T-helper 1 cell treated with Interleukin-12 subunit alpha and Interleukin-12 subunit beta and Interleukin-4 antibody, amounts not matched to agents 30 μg/mL and 1 μg/mL, for 36 hours (primary cell): ENCODE measurements around the gene OPHN1.
"Not testable (repeated sequence)": the region's sequence is repeated elsewhere in the genome, so short reads cannot be mapped to it uniquely, and the experiment has no call there.

Experiments used
- H3K27ac Mint-ChIP-seq: one replicate; pipeline ENCODE4 v1.8.0; 2021; ENCODE audit warnings: mild to moderate bottlenecking, mixed read lengths
- H3K27me3 Mint-ChIP-seq: one replicate; pipeline ENCODE4 v1.8.0; 2021; ENCODE audit warnings: low read depth, mixed read lengths
- H3K36me3 Mint-ChIP-seq: one replicate; pipeline ENCODE4 v1.8.0; 2021; ENCODE audit warnings: low read depth, mixed read lengths
- H3K4me1 Mint-ChIP-seq: one replicate; pipeline ENCODE4 v1.8.0; 2021; ENCODE audit warnings: low read depth, mixed read lengths
- H3K4me3 Mint-ChIP-seq: one replicate; pipeline ENCODE4 v1.8.0; 2021; ENCODE audit warnings: mild to moderate bottlenecking, moderate library complexity, mixed read lengths
- H3K9me3 Mint-ChIP-seq: one replicate; pipeline ENCODE4 v1.8.0; 2021; ENCODE audit warnings: mixed read lengths

Gene OPHN1

DNA sequence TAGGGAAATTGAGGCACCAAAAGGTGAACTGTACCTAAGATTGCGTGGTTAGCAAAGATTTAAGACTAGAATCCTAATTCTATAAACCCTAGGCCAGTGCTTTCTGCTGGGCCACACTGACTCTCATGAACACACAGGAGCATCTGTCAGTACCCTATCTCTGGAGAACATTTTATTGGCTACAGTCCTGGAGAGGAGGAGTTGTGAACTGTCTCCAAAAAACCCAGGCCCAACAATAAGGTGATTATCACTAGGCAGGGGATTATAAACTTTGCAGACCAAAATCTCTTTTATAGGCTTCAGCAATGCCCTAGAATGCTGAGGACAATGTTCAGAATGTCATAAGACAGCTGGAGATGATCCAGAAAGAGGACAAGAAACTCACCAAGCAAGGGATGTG, 24.1 kb downstream of the OPHN1 start:
- Mint-ChIP-seq H3K9me3 (no peaks in the 10 kb centered on the region), H3K27me3 (no peaks in the 10 kb centered on the region), H3K27ac (no peak overlapping the region), H3K36me3 (no peaks in the 10 kb centered on the region), H3K4me1 (no peaks in the 10 kb centered on the region), H3K4me3 (no peak overlapping the region)

DNA sequence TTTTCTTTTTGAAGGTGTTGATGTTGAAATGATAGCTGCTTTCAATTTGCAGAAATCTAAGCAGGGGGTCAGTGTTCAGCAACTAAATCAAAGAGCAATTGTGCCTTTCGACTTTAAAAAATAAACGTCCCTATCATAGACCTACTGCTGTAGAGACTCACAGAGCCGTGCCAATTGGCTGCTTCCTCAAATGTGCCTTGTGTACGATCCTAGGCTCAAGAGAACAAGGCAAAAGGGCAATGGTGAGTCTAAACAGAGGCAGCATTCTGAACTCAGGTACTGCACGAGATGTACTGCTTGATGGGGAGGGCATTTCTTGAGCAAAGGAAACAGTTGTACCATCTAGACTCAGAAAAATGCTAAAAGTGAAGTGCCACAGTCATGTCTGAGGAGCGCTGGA, 29.8 kb downstream of the OPHN1 start:
- Mint-ChIP-seq H3K4me1 (no peaks in the 10 kb centered on the region), H3K36me3 (no peaks in the 10 kb centered on the region), H3K9me3 (no peaks in the 10 kb centered on the region), H3K4me3 (no peak overlapping the region), H3K27ac (no peak overlapping the region), H3K27me3 (no peaks in the 10 kb centered on the region)

DNA sequence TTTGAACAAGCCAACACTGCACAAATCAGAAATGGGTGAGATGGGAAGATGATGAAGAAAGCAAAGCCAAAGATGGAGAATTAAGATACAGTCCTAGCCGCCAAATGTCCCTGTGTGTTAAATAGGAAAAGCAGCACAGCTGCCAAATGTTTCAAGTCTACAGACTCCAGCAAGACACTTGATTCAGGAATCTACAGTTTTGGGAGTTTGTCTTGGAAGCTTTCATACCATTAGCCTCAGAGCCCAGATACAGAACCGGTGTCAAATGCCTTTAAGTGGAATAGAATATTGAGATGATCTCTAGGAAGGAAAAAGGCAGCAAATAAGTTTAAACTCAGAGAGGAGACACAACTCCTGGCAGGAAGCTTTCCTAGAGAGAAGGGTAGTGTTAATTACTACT, 30.3 kb downstream of the OPHN1 start:
- Mint-ChIP-seq H3K9me3 (no peaks in the 10 kb centered on the region), H3K4me3 (no peak overlapping the region), H3K36me3 (no peaks in the 10 kb centered on the region), H3K4me1 (no peaks in the 10 kb centered on the region), H3K27ac (no peak overlapping the region), H3K27me3 (no peaks in the 10 kb centered on the region)

DNA sequence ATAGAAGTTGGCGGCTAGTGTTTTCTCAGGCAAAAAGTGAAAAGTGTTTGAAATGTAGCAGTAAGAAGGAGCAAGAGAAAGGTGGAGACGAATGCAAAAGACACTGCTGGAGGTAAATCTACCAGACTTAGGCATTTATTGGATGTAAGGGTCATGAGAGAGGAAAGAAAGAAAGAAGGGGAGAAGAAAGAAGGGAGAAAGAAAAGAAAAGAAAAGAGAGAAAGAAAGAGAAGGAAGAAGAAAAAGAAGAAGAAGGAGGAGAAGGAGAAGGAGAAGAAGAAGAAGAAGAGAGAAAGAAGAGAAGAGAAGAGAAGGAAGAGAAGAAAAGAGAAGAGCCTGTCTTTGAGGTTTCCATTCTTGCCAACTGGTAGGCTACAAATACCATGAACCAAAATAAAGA, 31.2 kb downstream of the OPHN1 start:
- Mint-ChIP-seq H3K36me3 (no peaks in the 10 kb centered on the region), H3K27ac (no peak overlapping the region), H3K4me1 (no peaks in the 10 kb centered on the region), H3K4me3 (no peak overlapping the region), H3K27me3 (no peaks in the 10 kb centered on the region), H3K9me3 (no peaks in the 10 kb centered on the region)

DNA sequence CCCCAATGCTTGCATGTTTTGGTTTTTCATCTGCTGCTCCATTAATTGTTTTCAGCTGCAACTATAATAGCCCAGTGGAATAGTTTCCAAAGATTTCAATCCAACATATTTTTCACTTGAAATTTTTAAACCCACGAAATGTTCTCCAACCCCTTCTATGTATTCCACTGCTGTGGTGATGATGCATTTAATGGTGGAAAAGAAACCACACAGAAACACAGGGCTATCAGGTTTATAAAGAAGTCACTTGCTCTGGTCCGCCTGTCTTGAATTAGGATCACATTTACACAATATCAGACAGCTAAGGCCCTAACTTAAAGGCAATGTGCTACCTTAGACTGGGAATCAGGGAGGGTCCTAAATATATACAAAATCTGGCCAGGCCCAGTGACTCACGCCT, 35.0 kb downstream of the OPHN1 start:
- Mint-ChIP-seq H3K9me3 (no peaks in the 10 kb centered on the region), H3K36me3 (no peaks in the 10 kb centered on the region), H3K27ac (no peak overlapping the region), H3K27me3 (no peaks in the 10 kb centered on the region), H3K4me3 (no peak overlapping the region), H3K4me1 (no peaks in the 10 kb centered on the region)

DNA sequence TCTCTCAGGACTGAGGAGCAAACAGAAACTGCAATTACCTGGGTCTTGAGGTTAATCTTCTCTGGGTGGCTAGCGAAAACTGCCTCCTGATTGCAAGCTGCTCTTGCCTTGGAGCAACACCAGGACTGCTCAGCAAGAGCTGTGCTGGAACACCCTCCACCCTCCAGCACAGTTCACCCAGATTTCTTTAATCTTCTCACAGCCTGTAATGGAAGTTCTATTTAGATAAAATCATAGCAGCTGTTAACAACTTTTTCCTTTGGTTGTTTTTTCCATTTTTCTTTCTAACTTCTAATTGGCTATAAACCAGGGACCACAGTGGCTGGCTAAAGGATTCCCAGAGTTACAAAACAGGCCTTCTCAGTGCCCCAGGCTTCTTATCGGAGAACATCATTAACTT, 36.3 kb downstream of the OPHN1 start:
- no peaks in the 10 kb centered on the region for H3K4me1 Mint-ChIP-seq
- no peaks in the 10 kb centered on the region for H3K36me3 Mint-ChIP-seq
- no peak overlapping the region for H3K4me3 Mint-ChIP-seq
- no peaks in the 10 kb centered on the region for H3K9me3 Mint-ChIP-seq
- H3K27ac Mint-ChIP-seq = no peak overlapping the region
- H3K27me3 Mint-ChIP-seq = no peaks in the 10 kb centered on the region

DNA sequence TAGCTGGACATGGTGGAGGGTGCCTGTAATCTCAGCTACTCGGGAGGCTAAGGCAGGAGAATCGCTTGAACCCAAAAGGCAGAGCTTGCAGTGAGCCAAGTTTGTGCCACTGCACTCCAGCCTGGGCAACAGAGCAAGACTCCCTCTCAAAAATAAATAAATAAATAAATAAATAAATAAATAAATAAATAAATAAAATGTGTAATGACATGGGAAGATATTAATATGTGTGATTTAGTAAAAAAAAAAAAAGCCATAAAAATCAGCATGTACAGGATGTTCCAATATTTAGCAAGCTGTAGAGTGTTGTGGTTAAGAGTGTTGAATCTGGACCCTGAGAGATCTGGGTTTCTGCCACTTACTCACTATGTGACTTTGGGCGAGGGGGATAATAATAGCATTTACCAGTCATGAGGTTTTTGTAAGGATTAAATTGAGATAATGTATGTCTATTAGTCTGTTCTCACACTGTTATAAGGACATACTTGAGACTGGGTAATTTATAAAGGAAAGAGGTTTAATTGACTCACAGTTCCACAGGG, 43.8 kb downstream of the OPHN1 start:
- H3K36me3 Mint-ChIP-seq, H3K4me3 Mint-ChIP-seq, H3K27ac Mint-ChIP-seq, H3K9me3 Mint-ChIP-seq, H3K4me1 Mint-ChIP-seq, H3K27me3 Mint-ChIP-seq: not testable (repeated sequence)

DNA sequence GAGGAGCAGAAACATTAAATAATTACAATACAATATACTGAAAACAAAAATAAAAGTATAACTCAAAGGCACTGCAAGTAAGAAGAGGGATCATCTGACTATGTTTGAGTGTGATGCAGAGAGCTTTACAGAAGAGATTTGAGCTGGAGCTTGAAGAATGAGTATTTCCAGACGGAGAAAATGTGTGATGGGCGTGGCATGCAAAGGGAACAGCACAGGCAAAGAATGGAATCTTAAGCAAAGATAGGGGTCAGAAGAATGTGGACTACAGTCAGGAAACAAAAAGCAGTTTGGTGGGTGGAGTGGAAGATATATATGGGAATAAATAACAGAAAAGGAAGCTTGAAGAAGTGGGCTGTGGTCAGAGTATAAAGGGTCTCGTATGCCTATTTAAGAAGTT, 45.5 kb downstream of the OPHN1 start:
- Mint-ChIP-seq H3K4me1 (no peaks in the 10 kb centered on the region), H3K4me3 (no peak overlapping the region), H3K27ac (no peak overlapping the region), H3K27me3 (no peaks in the 10 kb centered on the region), H3K9me3 (no peaks in the 10 kb centered on the region), H3K36me3 (no peaks in the 10 kb centered on the region)

DNA sequence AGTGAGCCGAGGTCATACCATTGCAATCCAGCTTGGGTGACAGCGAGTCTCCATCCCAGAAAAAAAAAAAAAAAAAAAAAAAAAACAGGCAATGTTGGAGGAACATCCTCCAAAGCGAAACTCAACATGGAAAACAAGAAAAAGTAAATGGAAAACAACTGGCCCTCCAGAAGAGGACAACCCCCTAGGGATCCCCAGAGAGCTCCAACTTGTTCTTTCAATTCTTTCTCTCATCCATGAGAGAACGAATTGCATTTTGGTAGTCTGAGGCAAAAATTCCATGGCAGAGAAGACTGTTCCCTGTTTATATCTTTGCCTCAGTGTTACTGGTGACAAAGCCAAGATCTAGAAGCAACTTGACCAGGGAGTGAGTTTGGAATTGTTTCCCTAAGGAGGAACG, 49.8 kb downstream of the OPHN1 start:
- Mint-ChIP-seq H3K4me3 (no peak overlapping the region), H3K9me3 (no peaks in the 10 kb centered on the region), H3K4me1 (no peaks in the 10 kb centered on the region), H3K27ac (no peak overlapping the region), H3K36me3 (no peaks in the 10 kb centered on the region), H3K27me3 (no peaks in the 10 kb centered on the region)

DNA sequence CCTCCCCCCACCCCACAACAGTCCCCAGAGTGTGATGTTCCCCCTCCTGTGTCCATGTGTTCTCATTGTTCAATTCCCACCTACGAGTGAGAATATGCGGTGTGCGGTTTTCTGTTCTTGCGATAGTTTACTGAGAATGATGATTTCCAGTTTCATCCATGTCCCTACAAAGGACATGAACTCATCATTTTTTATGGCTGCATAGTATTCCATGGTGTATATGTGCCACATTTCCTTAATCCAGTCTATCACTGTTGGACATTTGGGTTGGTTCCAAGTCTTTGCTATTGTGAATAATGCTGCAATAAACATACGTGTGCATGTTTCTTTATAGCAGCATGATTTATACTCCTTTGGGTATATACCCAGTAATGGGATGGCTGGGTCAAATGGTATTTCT, 55.7 kb downstream of the OPHN1 start:
- H3K27ac Mint-ChIP-seq, H3K27me3 Mint-ChIP-seq, H3K36me3 Mint-ChIP-seq, H3K4me3 Mint-ChIP-seq, H3K4me1 Mint-ChIP-seq, H3K9me3 Mint-ChIP-seq: not testable (repeated sequence)

DNA sequence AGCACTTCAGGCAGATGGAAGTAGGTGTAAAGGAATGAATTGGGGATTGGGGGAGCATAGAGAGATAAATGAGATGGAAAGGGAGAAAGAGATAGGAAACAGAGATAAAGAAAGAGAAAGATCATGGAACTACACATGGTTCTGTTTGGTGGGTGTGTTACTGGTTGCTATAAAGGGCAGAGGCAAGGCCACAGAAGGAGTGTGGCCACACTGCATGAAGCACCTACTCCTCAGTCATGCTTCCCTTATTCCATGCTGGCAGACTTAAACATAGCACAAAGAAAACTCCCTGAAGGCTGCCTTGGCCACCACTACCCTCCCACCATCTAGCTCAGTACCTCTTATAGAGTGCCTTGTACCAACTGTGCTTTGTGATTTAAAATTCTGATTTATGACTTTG, 56.9 kb downstream of the OPHN1 start:
- Mint-ChIP-seq H3K9me3 (no peaks in the 10 kb centered on the region), H3K4me1 (no peaks in the 10 kb centered on the region), H3K4me3 (no peak overlapping the region), H3K27me3 (no peaks in the 10 kb centered on the region), H3K36me3 (no peaks in the 10 kb centered on the region), H3K27ac (no peak overlapping the region)

DNA sequence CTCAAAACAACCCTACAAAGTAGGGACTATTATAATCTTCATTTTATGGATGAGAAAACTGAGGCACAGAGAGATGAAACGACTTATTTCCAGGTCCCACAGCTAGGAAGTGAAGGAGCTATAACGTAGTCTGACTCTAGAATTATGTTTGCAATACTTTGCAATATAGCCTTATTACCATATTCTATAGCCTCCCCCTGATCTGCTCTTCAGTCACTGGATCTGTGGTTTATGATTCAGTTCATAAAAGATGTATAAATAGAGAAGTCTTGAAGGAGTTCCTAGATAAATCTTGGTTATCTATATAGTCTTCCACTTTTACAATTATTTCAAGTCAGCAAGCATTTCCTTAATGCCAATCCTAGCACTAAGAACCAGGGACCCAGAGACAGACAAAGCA, 57.5 kb downstream of the OPHN1 start:
- Mint-ChIP-seq H3K4me1 (no peaks in the 10 kb centered on the region), H3K4me3 (no peak overlapping the region), H3K27ac (no peak overlapping the region), H3K27me3 (no peaks in the 10 kb centered on the region), H3K36me3 (no peaks in the 10 kb centered on the region), H3K9me3 (no peaks in the 10 kb centered on the region)

DNA sequence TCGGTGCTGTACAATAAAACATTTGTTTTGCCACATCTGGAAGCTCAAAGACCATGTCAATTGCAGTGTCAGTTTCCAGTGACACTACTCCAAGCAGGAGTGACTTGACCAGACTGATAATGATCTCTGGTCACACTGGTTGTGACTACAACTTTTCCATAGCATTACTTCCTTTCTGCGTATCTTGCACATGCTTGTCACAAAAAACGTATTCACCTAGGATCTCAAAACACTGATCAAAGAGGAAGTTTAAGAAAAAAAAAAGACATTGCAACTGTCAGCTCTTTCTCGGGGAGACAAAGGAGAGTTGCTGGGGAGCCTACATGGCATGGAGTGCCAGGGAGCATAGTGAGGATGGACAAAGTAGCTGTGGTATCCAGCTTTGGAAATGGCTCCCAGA, 60.6 kb downstream of the OPHN1 start:
- H3K27me3 Mint-ChIP-seq = no peaks in the 10 kb centered on the region
- no peaks in the 10 kb centered on the region for H3K4me1 Mint-ChIP-seq
- H3K27ac Mint-ChIP-seq = no peak overlapping the region
- no peak overlapping the region for H3K4me3 Mint-ChIP-seq
- H3K36me3 Mint-ChIP-seq = no peaks in the 10 kb centered on the region
- no peaks in the 10 kb centered on the region for H3K9me3 Mint-ChIP-seq

DNA sequence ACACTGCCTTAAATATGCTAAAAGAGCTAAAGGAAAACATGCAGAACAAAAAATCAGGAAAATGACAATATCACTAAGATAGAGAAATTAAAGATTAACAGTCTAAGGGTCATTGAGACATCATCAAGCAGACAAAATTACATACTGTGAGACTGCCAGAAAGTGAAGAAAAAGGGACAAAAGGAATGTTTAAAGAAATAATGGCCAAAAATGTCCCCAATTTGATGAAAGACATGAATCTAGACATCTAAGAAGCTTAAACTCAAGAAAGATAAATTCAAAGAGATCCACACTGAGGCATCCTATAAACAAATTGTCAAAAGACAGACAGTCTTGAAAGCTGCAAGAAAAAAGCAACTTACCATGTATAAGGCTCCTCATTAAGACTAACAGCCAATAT, 63.7 kb downstream of the OPHN1 start:
- H3K9me3 Mint-ChIP-seq = no peaks in the 10 kb centered on the region
- H3K27me3 Mint-ChIP-seq = no peaks in the 10 kb centered on the region
- no peak overlapping the region for H3K27ac Mint-ChIP-seq
- no peaks in the 10 kb centered on the region for H3K36me3 Mint-ChIP-seq
- no peaks in the 10 kb centered on the region for H3K4me1 Mint-ChIP-seq
- no peak overlapping the region for H3K4me3 Mint-ChIP-seq

DNA sequence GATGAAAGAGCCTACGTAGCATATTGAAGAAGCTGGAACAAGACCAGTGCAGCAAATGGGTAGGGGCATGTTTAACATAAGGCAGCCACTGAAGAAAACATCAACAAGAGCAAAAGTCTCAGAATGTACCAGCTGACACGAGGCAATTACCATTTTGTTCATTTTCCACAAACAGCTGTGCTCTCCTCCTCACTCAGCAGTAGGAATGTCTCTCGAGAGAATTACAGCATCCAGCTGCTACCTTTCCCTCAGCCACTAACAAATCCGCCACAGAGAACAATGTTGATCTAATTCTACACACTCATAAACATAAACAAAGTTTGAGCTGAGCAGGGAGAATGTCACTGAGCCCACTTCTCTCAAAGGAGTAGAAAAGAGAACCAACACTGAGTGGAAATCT, 68.0 kb downstream of the OPHN1 start:
- no peaks in the 10 kb centered on the region for H3K36me3 Mint-ChIP-seq
- H3K9me3 Mint-ChIP-seq = no peaks in the 10 kb centered on the region
- H3K27ac Mint-ChIP-seq = no peak overlapping the region
- H3K4me1 Mint-ChIP-seq = no peaks in the 10 kb centered on the region
- H3K27me3 Mint-ChIP-seq = no peaks in the 10 kb centered on the region
- H3K4me3 Mint-ChIP-seq = no peak overlapping the region

DNA sequence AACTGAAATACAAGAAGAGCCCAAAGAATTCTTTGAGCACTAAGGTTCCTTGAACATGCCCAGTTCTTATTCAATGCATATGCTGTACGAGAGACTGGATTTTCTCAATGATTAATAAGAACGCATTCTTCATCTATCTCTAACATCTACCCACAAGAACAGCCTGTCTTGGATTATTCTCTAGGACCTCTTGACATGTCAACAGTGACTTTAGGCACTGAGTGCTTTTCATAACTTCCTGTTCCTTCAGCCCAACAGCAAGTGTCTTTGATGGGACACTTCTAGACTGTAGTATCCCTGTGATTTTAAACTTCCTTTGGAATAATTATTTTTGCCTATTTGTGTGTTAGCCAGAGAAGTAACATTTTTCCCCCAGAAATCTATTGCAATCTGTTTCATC, 69.3 kb downstream of the OPHN1 start:
- H3K4me1 Mint-ChIP-seq = no peaks in the 10 kb centered on the region
- no peaks in the 10 kb centered on the region for H3K9me3 Mint-ChIP-seq
- H3K4me3 Mint-ChIP-seq = no peak overlapping the region

More for the DNA sequence above, 69.3 kb downstream of the OPHN1 start:
- H3K27ac Mint-ChIP-seq = no peak overlapping the region
- H3K27me3 Mint-ChIP-seq = no peaks in the 10 kb centered on the region
- no peaks in the 10 kb centered on the region for H3K36me3 Mint-ChIP-seq
